Measurements from ENCODE around the gene ECT2L.

ECT2L gene

DNA sequence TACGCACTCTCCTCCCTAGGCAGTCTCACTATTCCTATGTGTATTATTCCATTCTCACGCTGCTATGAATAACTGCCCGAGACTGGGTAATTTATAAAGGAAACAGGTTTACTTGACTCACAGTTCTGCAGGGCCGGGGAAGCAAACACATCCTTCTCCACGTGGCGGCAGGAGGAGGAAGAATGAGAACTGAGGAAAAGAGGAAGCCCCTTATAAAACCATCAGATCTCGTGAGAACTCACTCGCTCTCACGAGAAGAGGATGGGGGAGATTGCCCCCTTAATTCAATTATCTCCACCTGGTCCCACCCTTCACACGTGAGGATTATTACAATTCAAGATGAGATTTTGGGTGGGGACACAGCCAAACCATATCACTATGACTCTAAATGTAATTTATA, 61.9 kb downstream of the ECT2L start:
- DNase-seq (ENCODE audit: low read depth, low spot score) = no peak

GRCh38 chr6:138862456-138862855, 66.6 kb downstream of the ECT2L start:
- DNase-seq (ENCODE audit: low read depth, low spot score) = no peak

DNA sequence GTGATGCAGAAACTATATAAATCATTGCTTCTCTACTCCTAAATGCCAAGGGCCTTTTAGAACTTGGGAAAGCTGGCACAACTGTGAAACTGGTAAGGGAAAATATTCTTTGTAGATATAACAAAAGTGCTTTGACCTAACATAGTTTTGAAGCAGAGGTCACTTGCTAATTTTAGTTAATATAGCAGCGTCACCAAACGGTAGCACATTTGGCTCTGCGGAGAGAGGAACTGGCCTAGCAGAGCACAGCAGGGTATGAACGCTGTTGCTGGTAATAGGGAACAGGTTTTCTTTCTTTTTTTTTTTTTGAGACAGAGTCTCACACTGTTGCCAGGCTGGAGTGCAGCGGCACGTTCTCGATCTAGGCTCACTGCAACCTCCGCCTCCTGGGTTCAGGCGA, 67.4 kb downstream of the ECT2L start:
- DNase-seq (ENCODE audit: low read depth, low spot score) = no peak

DNA sequence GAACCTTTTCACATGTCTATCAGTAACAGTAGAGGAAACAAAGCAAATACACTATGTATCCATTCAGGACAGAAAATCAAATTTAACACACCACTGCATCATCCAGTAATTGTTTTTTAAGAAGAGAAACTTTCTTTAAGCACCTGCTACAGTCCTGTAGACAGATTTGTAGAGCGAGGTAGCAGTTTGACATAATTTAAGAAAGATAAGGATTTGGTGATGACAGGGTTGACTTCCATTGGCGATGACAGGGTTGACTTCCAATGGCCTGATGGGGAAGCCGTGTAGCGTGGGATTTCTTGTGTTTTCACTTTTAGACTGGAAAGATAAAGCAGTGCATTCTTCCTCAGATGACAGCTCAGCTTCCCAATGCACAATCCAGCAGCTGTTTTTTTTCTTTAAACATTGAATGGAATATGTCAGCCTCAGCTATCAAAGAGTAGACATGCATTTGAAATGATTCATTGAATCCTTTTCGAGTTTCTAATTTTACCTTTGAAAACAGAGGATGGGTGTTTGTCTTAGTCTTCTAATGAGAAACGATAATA, 68.5 kb downstream of the ECT2L start:
- DNase-seq (ENCODE audit: low read depth, low spot score) = no peak

DNA sequence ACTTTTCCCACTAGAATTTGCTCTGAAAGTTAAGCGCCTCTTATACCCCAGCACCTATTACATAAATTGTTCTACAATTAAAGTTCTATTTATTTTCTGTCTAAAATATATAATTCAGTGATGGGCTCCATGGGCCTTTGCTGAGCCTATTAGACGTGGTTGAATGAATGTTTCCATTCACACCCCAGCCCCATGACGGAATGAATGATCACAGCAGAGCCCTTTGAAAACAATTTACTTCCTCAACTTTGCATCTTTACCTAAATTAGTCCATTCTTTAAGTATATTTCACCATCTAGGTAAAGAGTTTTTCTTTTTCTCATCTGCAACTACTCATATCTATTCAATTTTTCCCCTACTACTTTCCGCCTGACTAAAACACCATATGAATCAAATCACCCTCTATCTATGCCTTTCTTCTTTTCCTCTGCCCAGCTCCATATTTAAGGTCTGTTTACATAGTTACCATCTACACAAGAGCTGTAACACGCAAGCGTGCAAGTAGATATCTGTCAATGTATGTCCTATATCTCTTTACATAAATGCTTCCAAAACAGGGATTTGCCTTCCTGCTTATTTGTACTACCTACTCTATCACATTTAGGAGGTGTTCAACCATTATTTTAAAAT, 69.7 kb downstream of the ECT2L start:
- DNase-seq (ENCODE audit: low read depth, low spot score) = no peak

DNA sequence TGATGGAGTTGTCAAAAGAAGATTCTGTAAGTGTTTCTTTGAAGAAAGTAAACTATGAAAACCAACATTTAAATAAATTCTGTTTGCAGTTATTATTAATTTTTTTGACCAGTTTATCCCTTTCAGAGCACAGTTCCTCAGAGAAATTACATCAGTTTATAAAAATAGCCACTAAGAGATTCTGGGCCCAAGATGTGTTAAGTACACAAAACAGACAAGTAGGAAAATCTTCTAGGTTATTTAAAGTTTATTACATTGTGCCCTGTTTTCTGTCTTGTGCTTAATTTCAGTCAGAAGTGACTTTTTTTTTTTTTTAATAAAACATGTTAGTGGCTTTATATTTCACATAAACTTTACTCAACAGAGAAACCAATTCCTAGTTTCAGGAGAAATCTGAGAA, 72.3 kb downstream of the ECT2L start:
- DNase-seq (ENCODE audit: low read depth, low spot score) = no peak

- DNase-seq (ENCODE audit: low read depth, low spot score) = no peak
These were observed 73.5 kb downstream of the ECT2L start for GRCh38 chr6:138869398-138869797.

DNA sequence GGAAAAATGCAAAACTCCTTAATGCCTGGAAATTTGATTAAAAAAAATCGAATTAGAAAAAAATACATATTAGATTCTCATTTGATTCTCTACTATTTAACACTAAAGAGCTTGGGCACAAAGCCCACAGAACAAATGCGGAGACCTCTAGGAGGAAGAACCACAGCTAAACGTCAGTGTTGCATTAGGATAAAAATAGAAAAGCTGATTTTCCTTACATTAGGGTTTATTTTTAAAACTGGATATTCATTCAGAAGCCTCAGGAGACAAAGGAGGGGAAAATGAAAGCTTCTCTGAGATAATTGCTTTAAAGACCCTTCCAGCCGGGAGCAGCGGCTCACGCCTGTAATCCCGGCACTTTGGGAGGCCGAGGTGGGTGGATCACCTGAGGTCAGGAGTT, 77.3 kb downstream of the ECT2L start:
- no peak for DNase-seq (ENCODE audit: low read depth, low spot score)

- DNase-seq (ENCODE audit: low read depth, low spot score) = no peak
These were observed 86.6 kb downstream of the ECT2L start for GRCh38 chr6:138882369-138883017.

- no peak for DNase-seq (ENCODE audit: low read depth, low spot score)
These were observed 89.4 kb downstream of the ECT2L start for GRCh38 chr6:138885156-138885819.

GRCh38 chr6:138891255-138891986, 95.5 kb downstream of the ECT2L start:
- no peak for DNase-seq (ENCODE audit: low read depth, low spot score)

GRCh38 chr6:138896104-138896756, 100.3 kb downstream of the ECT2L start:
- no peak for DNase-seq (ENCODE audit: low read depth, low spot score)

DNA sequence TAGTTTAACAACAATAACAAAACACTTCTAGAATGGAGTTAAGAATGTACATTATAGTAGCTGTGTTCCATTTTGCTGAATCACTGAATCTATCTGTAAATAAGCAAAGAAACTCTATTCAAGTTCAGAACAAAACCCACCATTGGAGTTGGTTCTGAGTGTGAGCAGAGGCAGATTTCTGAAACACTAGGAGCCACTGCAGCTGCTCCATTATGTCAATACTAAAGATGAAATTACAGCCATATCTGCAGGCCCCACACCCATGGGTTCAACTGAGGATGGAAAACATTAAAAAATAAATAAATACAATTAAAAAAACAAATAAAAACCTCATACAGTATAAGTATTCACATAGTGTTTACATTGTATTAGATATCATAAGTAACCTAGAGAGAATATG, 101.1 kb downstream of the ECT2L start:
- no peak for DNase-seq (ENCODE audit: low read depth, low spot score)

DNA sequence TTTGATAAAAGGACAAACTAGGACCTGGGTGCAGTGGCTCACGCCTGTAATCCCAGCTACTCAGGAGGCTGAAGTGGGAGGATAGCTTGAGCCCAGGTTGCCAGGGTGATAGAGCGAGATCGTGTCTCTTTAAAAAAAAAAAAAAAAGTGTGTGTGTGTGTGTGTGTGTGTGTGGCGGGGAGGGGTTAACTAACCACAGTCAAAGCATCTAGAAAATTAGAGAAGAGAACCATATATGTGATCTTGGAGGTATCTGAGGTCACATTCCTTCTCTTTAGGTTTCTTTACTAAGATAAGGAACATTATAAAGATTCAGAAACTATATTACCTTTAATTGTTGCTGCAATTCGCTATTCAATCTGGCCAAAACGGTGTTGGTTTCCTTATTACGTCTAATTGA, 111.3 kb downstream of the ECT2L start:
- DNase-seq (ENCODE audit: low read depth, low spot score) = no peak

- no peak for DNase-seq (ENCODE audit: low read depth, low spot score)
These were observed 113.6 kb downstream of the ECT2L start for GRCh38 chr6:138909511-138909910.

- DNase-seq (ENCODE audit: low read depth, low spot score) = no peak
These were observed 114.1 kb downstream of the ECT2L start for GRCh38 chr6:138909975-138910374.

GRCh38 chr6:138912308-138912707, 116.4 kb downstream of the ECT2L start:
- no peak for DNase-seq (ENCODE audit: low read depth, low spot score)

DNA sequence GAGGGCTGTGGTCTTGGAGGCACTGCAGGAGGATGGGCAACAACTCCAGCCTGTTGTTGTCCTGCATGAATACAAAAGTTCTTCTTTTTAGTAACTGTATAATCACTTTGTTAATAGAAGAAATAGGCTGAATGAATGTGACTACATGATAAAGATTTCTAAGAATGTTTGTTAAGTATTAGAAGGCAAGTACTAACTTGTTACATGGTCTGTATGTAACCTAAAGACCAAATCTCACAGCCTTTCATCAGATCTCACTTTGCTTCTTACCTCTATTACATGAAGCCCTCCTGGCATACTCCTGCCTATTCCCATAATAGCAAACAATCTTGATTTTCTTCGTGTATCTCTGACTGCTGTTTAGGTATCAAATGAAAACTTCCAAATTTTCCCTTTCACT, 118.8 kb downstream of the ECT2L start:
- DNase-seq (ENCODE audit: low read depth, low spot score) = no peak

DNA sequence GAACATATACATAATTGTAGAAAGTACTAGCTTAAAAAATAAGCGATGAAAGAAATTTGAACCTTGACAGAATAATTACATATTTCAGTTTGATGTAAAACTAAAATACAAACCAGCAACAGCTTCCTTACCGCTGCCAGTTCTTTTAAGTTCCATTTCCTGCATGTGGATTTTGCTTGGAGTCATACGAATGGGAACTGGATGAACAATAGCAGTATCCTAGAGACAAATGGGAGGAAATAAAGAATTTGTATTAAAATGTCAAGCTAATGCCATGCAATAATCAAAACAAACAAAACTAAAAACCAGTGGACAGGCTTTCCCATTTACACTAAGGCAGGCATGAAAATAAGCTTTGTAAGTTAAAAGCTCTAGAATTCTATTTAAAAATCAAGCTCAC, 125.0 kb downstream of the ECT2L start:
- DNase-seq (ENCODE audit: low read depth, low spot score) = no peak

DNA sequence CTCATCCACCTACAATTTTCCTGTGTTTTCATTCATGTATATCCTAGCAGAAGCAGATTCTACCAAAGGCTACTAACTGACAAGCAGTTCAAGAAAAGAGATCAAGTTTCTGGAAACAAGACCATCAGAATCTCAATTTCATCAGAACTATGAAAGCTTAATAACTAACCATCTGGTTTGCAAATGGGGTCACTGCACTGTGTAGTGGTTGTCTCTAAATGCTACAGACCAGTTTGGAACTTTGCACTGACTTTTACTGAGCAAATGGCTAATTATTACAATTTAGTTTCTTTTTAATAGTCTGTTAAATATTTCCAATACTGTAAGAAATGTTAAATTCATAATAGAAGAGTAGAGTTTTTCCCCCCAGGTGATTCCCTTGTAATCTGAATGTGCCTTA, 127.7 kb downstream of the ECT2L start:
- no peak for DNase-seq (ENCODE audit: low read depth, low spot score)

DNA sequence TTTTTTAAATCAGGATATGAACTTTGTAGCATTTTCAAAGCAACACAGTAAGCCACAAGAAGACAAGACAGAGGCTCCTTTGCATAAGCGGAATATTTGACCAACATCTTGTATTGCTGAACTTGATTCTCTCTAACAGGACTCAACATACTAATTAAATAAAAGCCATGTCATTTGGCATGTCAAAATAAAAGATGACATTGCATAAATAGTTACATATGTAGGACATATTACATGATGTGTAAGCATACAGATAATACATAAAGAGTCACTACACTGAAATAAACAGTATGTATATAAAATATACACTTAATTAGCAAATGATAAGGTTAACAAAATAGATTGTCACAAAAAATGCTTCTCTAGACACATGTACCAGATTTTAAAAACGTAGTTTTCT, 129.9 kb downstream of the ECT2L start:
- DNase-seq (ENCODE audit: low read depth, low spot score) = no peak

- DNase-seq (ENCODE audit: low read depth, low spot score) = no peak
These were observed 130.7 kb downstream of the ECT2L start for GRCh38 chr6:138926579-138926978.

All from smooth muscle cell of the brain vasculature (primary cell).